Peyer's patch (tissue), 4 donors: Measurements from ENCODE around the gene WNT1. TPM values are rescaled to one million over a fixed set of nuclear protein-coding genes. Genes with fewer than 3 reads are reported as not detected.

Experiments
- DNase-seq, 3 donors: peaks; one replicate each; pipeline ENCODE4 v3.0.0-alpha.2; 2017 to 2019
- H3K27ac ChIP-seq, 4 donors: fragments of 200-600 bp; sonication (generic); one replicate each; pipeline ENCODE4 v1.5.1; 2016 to 2019
- H3K27me3 ChIP-seq, 2 donors: fragments of 200-600 bp; sonication (generic); one replicate each; pipeline ENCODE4 v1.5.1; 2019
- H3K36me3 ChIP-seq, 3 donors: fragments of 200-600 bp; sonication (generic); one replicate each; pipeline ENCODE4 v1.5.1; 2016 to 2019
- H3K4me1 ChIP-seq, 4 donors: fragments of 200-600 bp; sonication (generic); one replicate each; pipeline ENCODE4 v1.5.1; 2016 to 2019
- H3K4me3 ChIP-seq, 4 donors: fragments of 200-600 bp; sonication (generic); 1 replicate in 3 of 4; 2 replicates in 1 of 4; pipeline ENCODE4 v1.5.1; 2016 to 2019; ENCODE audit warnings: mild to moderate bottlenecking in 1 of 4
- H3K9me3 ChIP-seq, 4 donors: fragments of 200-600 bp; sonication (generic); one replicate each; pipeline ENCODE4 v1.5.1; 2016 to 2019; ENCODE audit warnings: mild to moderate bottlenecking in 1 of 4
- POLR2A ChIP-seq, 2 donors: fragments of 450-650 bp; IDR thresholded peaks; one replicate each; pipeline ENCODE4 v1.5.1; 2017; ENCODE audit warnings: antibody characterized with exemption in 2 of 2, mild to moderate bottlenecking in 2 of 2, moderate library complexity in 2 of 2
- total RNA-seq, 4 donors: library from RNA; depleted of rRNA; stranded (reverse); fragments of >200 nt; gene quantifications; one replicate each; pipeline ENCODE4 v1.1.0, GENCODE V29; 2016
- TF ChIP-seq, protein P1 (sequence below), 6 experiments: fragments of 450-650 bp in 4 of 6; fragments of 200-600 bp in 2 of 6; sonication (generic) in 1 of 6; IDR thresholded peaks; one replicate each; pipeline ENCODE4 v1.5.1; 2017 to 2019; ENCODE audit warnings: antibody characterized with exemption in 6 of 6, mild to moderate bottlenecking in 3 of 6, moderate library complexity in 1 of 6

WNT1 gene
- total RNA-seq, 4 donors from 2014 or later: not detected

- H3K4me3 ChIP-seq: no peak overlapping the region
- TF ChIP-seq, protein P1, sequence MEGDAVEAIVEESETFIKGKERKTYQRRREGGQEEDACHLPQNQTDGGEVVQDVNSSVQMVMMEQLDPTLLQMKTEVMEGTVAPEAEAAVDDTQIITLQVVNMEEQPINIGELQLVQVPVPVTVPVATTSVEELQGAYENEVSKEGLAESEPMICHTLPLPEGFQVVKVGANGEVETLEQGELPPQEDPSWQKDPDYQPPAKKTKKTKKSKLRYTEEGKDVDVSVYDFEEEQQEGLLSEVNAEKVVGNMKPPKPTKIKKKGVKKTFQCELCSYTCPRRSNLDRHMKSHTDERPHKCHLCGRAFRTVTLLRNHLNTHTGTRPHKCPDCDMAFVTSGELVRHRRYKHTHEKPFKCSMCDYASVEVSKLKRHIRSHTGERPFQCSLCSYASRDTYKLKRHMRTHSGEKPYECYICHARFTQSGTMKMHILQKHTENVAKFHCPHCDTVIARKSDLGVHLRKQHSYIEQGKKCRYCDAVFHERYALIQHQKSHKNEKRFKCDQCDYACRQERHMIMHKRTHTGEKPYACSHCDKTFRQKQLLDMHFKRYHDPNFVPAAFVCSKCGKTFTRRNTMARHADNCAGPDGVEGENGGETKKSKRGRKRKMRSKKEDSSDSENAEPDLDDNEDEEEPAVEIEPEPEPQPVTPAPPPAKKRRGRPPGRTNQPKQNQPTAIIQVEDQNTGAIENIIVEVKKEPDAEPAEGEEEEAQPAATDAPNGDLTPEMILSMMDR (IDR thresholded peaks at IDR 0.05): no peak
- no peak for TF ChIP-seq POLR2A (IDR thresholded peaks at IDR 0.05)
- no peak overlapping the region for H3K27ac ChIP-seq
- DNase-seq: no peak
- H3K36me3 ChIP-seq: peaks cover 0 to 32% (median 0%) of the 10 kb centered on the region in 3 donors
- no peaks in the 10 kb centered on the region for H3K27me3 ChIP-seq
- peaks cover 0 to 21% (median 0%) of the 10 kb centered on the region in 4 donors for H3K4me1 ChIP-seq
- no peaks in the 10 kb centered on the region for H3K9me3 ChIP-seq
Measured at GRCh38 chr12:48943221-48943620, 34.9 kb upstream of the WNT1 start.

DNA sequence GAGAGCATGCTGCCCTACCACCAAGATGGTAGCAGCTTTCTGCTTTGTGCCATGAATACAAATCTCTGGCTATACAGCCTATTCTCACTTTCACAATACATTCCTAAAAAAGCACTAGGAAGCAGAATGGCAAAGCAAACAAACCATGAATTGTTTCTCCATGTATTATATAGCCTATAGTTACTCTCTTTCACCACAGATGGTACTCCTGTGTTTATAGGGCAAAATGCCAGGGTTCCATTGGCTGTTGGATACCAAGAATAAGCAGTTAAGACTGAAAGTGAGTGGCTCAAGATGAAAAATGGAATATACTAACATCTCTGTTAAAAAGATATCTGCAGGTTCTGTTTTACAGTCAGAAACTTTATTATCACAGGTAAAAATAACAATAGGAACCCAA, 31.9 kb upstream of the WNT1 start:
- H3K36me3 ChIP-seq: peaks cover 0 to 7% (median 0%) of the 10 kb centered on the region in 3 donors
- no peaks in the 10 kb centered on the region for H3K9me3 ChIP-seq
- H3K4me1 ChIP-seq: peaks cover 0 to 26% (median 0%) of the 10 kb centered on the region in 4 donors
- H3K4me3 ChIP-seq: no peak overlapping the region
- H3K27me3 ChIP-seq: no peaks in the 10 kb centered on the region
- TF ChIP-seq, protein P1 (IDR thresholded peaks at IDR 0.05): no peak
- TF ChIP-seq POLR2A (IDR thresholded peaks at IDR 0.05): no peak
- no peak for DNase-seq
- no peak overlapping the region for H3K27ac ChIP-seq

DNA sequence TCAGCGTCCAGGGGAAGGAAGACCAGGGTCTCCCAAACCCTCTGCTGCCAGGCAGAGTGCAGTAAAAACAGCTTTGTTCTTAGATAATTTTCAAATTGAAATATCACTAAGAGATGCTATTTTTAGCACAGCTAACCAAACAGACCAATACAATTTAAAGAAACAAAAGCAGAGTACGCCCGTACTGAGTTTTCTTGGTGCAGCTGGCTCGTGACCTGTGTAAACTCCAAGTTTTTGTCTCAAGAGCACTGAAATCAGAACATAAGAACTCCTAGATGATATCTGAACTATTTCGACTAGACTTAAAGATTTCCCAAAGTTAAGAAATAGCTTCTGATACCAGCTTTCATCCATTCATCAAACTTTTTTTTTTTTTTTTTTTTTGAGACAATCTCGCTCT, 31.2 kb upstream of the WNT1 start:
- no peaks in the 10 kb centered on the region for H3K27me3 ChIP-seq
- peaks cover 0 to 7% (median 0%) of the 10 kb centered on the region in 3 donors for H3K36me3 ChIP-seq
- H3K27ac ChIP-seq: peak overlapping the region in 1 of 4 donors; percentile 3
- TF ChIP-seq, protein P1 (IDR thresholded peaks at IDR 0.05): no peak
- no peak for TF ChIP-seq POLR2A (IDR thresholded peaks at IDR 0.05)
- no peak for DNase-seq
- H3K4me1 ChIP-seq: peaks cover 0 to 26% (median 0%) of the 10 kb centered on the region in 4 donors
- no peak overlapping the region for H3K4me3 ChIP-seq
- no peaks in the 10 kb centered on the region for H3K9me3 ChIP-seq

GRCh38 chr12:48947727-48948126, 30.4 kb upstream of the WNT1 start:
- Histone ChIP-seq H3K27me3 (no peaks in the 10 kb centered on the region), H3K9me3 (no peaks in the 10 kb centered on the region), H3K4me3 (no peak overlapping the region), H3K36me3 (peaks cover 0 to 7% (median 0%) of the 10 kb centered on the region in 3 donors), H3K4me1 (peaks cover 0 to 26% (median 0%) of the 10 kb centered on the region in 4 donors), H3K27ac (peak overlapping the region in 2 of 4 donors; percentile 1 to 4)
- no peak for DNase-seq
- TF ChIP-seq, protein P1 (IDR thresholded peaks at IDR 0.05): no peak
- TF ChIP-seq POLR2A (IDR thresholded peaks at IDR 0.05): no peak

GRCh38 chr12:48952691-48953090, 25.4 kb upstream of the WNT1 start:
- Histone ChIP-seq H3K27ac (no peak overlapping the region), H3K4me3 (no peak overlapping the region), H3K36me3 (peaks cover 0 to 9% (median 0%) of the 10 kb centered on the region in 3 donors), H3K9me3 (no peaks in the 10 kb centered on the region), H3K4me1 (peaks cover 0 to 21% (median 0%) of the 10 kb centered on the region in 4 donors), H3K27me3 (no peaks in the 10 kb centered on the region)
- no peak for DNase-seq
- TF ChIP-seq POLR2A (IDR thresholded peaks at IDR 0.05): no peak
- TF ChIP-seq, protein P1 (IDR thresholded peaks at IDR 0.05): no peak

DNA sequence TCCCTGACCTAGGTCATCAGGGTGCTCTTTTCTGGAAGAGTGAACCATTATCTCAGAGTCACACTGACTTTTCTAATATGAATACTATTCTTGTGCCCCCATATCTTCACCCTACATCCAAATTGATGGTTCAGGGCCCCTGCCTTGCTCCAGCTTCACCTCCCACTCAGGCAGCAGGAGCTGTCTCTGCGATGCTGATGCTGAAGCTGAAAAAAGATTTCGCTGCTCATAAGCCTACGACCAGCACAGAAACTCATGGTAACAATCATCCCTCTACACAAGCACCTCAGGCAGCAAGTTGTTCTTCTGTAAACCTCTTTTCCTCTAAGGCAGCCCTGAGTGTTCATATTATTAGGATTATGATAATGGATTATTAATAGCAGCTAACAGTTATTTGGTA, 24.1 kb upstream of the WNT1 start:
- Histone ChIP-seq H3K4me1 (peaks cover 0 to 19% (median 0%) of the 10 kb centered on the region in 4 donors), H3K27me3 (no peaks in the 10 kb centered on the region), H3K27ac (no peak overlapping the region), H3K9me3 (no peaks in the 10 kb centered on the region), H3K36me3 (peaks cover 0 to 9% (median 0%) of the 10 kb centered on the region in 3 donors), H3K4me3 (no peak overlapping the region)
- no peak for DNase-seq
- no peak for TF ChIP-seq POLR2A (IDR thresholded peaks at IDR 0.05)
- TF ChIP-seq, protein P1 (IDR thresholded peaks at IDR 0.05): no peak
